ENCODE data around the gene KCP. TPM values are rescaled to one million over a fixed set of nuclear protein-coding genes. Genes with fewer than 3 reads are reported as not detected.

Gene KCP
- total RNA-seq, 2 experiments from 2014 or later, result 0.20 to 0.52 TPM

DNA sequence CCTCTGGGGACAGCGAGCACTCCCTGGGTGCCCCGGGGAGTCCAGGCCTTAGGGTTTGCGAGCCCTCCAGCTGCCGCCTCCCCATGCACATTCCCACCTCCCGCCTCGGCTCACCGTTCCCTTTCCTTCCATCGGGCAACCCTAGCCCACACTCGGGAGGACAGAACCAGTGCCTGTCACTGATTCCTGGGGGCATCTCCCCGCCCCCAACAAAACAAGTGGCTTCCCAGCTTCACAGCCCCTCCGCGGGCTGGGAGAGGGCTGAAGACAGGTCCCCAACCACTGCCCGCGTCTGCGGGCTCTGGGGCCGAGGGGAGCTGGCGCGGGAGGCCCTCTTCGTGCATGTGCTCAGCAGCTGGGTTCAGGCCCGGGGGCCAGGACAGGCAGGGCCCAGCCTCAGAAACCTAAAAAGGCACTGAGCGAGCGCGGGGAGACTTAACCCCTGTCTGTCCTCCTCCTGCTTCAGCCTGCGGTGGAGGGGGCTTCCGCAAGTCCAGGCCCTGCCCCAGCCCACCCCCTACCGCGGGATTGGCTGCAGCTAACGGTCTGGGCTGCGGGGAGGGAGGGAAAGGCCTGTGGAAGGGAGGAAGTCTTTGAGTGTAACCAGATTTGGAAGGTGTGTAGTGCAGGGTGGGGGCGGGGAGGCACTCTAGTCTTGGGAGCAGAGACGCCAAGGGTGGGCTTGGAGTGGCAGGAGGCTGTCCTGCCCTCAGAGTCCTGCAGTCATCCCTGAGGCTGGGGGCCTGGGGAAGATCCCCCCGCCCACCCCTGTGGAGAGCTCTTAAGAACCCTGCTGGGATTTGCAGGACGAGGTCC, 79.1 kb downstream of the KCP start:
- Mint-ChIP-seq H3K4me1 (peaks cover 9% of the 10 kb centered on the region), H3K27me3 (peaks cover 50% of the 10 kb centered on the region)

DNA sequence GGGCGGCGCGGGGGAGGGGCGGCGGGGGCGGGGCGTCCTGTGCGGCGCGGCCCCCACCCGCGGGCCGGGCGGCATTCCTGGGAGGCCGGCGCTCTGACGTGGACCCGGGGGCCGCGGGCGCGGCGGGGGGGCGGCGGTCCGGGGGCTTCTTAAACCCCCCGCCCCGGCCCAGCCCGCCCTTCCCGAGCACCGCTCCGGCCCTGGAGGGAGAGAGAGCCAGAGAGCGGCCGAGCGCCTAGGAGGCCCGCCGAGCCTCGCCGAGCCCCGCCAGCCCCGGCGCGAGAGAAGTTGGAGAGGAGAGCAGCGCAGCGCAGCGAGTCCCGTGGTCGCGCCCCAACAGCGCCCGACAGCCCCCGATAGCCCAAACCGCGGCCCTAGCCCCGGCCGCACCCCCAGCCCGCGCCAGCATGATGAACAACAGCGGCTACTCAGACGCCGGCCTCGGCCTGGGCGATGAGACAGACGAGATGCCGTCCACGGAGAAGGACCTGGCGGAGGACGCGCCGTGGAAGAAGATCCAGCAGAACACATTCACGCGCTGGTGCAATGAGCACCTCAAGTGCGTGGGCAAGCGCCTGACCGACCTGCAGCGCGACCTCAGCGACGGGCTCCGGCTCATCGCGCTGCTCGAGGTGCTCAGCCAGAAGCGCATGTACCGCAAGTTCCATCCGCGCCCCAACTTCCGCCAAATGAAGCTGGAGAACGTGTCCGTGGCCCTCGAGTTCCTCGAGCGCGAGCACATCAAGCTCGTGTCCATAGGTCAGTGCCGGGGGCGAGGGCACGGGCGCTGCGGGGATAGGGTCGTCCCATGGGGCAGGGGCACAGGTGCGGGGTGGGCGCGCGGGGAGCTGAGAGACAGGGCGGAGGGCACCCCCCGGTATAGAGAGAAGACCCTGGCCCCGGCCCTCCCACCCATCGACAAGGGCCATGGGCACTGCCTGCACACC, 80.0 kb downstream of the KCP start, which contains the start of gene FLNC:
TSS of gene FLNC (plus strand) at position 176 of the 947 bp plus-strand sequence. CDS start at position 408, 232 bp downstream.
- peak; percentile 55 for DNase-seq
- no peak within 1 kb of the TSS for H3K27ac Mint-ChIP-seq
- peak within 1 kb of the TSS; percentile 28 for H3K4me3 Mint-ChIP-seq
- H3K9me3 Mint-ChIP-seq (ENCODE audit: low read depth), result no peaks in the 10 kb centered on the region
- H3K4me1 Mint-ChIP-seq, result peaks cover 9% of the 10 kb centered on the region
- ATAC-seq, result peak; percentile 54
- CTCF ChIA-PET, result interaction anchor here (0.9 to 1.1 kb wide), 2 partner anchors 10 to 11 kb away, joined by 4 read pairs; no protein-coding TSS in a partner anchor
- no peaks in the 10 kb centered on the region for H3K36me3 Mint-ChIP-seq
- H3K27me3 Mint-ChIP-seq, result peaks cover 50% of the 10 kb centered on the region

More for the DNA sequence above, 79.1 kb downstream of the KCP start:
- Mint-ChIP-seq H3K9me3 (ENCODE audit: low read depth) (no peaks in the 10 kb centered on the region), H3K4me3 (no peak overlapping the region), H3K36me3 (no peaks in the 10 kb centered on the region), H3K27ac (no peak overlapping the region)
- ATAC-seq (peak; percentile 18), DNase-seq (no peak)
- CTCF ChIA-PET, result interaction anchor here (0.9 to 3.1 kb wide), 4 partner anchors 8 to 52 kb away, joined by 4 to 13 read pairs (median 4); no protein-coding TSS in a partner anchor

DNA sequence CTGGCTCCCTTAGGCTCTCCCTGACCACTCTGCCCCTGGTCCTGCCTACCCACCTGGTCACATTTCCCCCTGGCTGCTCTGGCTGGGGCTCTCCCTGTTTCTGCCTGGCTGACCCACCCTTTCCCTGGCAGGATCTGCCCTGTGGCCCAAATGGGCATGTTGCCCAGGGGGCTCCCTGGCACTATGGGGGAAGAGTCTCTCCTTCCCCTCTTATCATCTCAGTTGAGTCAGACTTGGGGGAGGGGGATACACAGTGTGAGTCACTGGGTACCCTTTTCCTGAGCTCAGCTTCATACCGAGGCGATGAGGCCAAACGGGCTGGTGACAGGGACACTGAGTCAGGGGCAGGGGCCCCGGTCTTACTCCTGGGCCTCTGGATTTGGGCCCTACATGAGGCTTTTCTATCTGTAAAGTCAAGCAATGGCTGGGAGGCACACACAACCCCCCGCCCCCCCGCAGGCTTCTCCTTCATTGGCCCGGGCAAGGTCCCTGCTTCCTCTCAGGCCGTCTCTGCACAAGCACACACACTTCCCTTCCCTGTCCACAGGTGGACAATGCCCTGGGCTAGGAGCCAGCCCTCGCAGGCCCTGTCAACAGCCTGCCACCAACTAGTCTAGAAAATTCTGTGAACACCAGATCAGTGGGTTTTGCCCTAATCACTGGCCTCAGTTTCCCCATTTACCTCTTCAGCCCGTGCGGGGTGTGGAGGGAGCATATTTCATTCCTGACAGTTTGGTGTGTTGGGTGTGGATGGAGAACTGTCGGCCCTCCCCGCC, 80.9 kb downstream of the KCP start:
- CTCF ChIA-PET, result interaction anchor here (2.3 kb wide), 1 partner anchor 13 kb away, joined by 8 read pairs; no protein-coding TSS in a partner anchor
- Mint-ChIP-seq H3K9me3 (ENCODE audit: low read depth) (no peaks in the 10 kb centered on the region), H3K36me3 (no peaks in the 10 kb centered on the region), H3K27me3 (peaks cover 47% of the 10 kb centered on the region), H3K4me1 (peaks cover 9% of the 10 kb centered on the region), H3K27ac (no peak overlapping the region), H3K4me3 (no peak overlapping the region)
- DNase-seq, result no peak
- ATAC-seq, result no peak

DNA sequence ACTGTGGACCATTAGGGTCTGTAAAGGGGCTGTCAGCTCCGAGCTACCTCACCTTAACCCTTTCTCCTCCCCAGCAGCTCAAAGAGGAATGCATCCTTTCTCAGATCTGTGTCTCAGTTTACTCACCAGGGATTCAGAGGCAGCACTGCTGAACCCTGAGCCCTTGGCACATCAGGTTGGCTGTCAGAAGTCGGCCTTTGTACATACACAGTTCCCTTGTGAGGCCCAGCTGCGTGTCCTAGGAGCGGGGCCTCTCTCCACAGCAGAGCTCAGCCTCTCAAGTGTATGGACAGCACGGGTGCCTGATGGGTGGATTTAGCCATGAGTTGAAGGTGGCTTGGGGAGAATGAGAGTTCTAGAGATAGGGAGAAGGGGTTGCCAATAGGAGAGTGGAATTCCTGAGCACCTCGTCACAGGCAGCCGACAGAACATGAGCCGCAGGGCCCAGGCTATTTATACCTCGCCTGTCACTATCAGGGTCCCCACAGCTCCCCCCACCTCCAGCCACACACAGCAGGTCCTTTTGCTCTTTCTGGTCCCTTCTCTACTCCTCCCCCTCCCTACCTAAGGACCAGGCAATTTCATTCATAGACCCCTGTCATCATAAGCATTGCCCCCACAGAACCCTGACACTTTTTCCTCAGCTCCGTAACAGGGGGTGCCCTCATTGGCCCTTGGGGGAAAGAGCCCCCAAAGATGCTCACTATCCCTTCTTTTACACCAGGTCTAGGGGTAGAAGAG, 82.4 kb downstream of the KCP start:
- Mint-ChIP-seq H3K4me3 (no peak overlapping the region), H3K4me1 (peaks cover 9% of the 10 kb centered on the region), H3K27ac (no peak overlapping the region), H3K36me3 (no peaks in the 10 kb centered on the region), H3K9me3 (ENCODE audit: low read depth) (no peaks in the 10 kb centered on the region), H3K27me3 (peaks cover 43% of the 10 kb centered on the region)
- ATAC-seq (no peak), DNase-seq (no peak)
- CTCF ChIA-PET, result interaction anchor here (2.3 kb wide), 1 partner anchor 14 kb away, joined by 8 read pairs; no protein-coding TSS in a partner anchor

DNA sequence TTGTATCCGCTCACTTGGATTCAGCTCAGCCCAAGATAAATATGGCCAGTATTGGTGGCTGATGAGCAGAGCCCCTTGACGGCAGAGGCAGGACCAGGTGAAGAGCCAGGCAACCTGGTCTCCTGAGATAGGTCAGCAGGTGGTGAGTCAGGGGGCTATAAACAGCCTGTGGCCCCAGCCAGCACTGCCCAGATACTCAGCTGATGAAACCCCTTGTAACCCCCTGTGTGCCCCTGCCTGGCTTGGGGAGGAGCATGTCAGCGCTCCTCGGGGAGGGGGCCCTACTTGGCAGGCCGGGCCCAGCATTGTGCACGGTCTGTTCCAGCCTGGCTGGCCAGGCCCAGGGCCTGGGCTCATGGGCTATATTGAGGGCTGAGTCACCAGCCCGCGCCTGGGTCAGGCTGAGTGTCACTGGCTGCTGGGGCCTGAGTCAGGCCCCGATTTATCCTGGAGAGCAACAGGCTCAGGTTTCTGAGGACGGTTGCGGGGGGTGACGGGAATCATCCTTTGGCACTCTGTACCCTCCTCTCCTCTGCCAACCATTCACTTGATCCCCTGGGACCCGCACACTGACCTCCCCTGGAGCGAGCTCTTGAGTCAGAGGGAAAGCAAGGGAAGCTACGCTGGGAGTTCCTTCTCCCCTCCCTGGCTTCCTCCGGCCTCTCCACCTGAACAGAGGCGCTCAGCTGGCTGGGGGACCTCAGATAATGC, 83.1 kb downstream of the KCP start:
- Mint-ChIP-seq H3K4me1 (peaks cover 9% of the 10 kb centered on the region), H3K27me3 (peaks cover 46% of the 10 kb centered on the region), H3K27ac (no peak overlapping the region), H3K36me3 (no peaks in the 10 kb centered on the region), H3K4me3 (no peak overlapping the region), H3K9me3 (ENCODE audit: low read depth) (no peaks in the 10 kb centered on the region)
- ATAC-seq (no peak), DNase-seq (no peak)
- CTCF ChIA-PET, result interaction anchor here (2.2 to 2.3 kb wide), 2 partner anchors 15 to 56 kb away, joined by 6 to 8 read pairs; no protein-coding TSS in a partner anchor

DNA sequence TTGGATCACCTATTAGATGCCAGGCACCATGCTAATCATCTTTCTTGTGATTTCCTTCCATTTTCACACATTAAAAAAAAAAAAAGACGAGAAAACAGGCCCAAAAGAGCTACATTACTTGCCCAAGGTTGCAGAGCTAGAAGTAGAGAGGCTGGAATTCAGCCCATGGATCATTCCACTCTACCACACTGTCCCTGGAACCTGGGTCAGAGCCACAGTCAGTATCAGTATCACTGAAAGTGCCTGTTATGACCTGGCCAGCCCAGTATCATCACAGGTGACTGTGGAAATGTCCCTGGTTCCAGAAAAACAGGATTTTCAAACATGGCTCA, 83.6 kb downstream of the KCP start:
- Mint-ChIP-seq H3K9me3 (ENCODE audit: low read depth) (no peaks in the 10 kb centered on the region), H3K27me3 (peaks cover 46% of the 10 kb centered on the region), H3K4me3 (no peak overlapping the region), H3K4me1 (peaks cover 9% of the 10 kb centered on the region), H3K27ac (no peak overlapping the region), H3K36me3 (no peaks in the 10 kb centered on the region)
- DNase-seq, result no peak
- CTCF ChIA-PET, result interaction anchor here (2.2 kb wide), 1 partner anchor 57 kb away, joined by 6 read pairs; no protein-coding TSS in a partner anchor
- no peak for ATAC-seq

Other genes starting within 250 kb of the KCP start
- gene GARIN1A, start 238.4 kb downstream of the KCP start, total RNA-seq, result 1 to 10 TPM in 1 of 2 experiments, under 1 TPM in 1; 0.47 to 1.0 TPM
- 10 to 100 TPM; 28.2 to 39.0 TPM for gene CALU, start 171.3 kb downstream of the KCP start, total RNA-seq
- not detected for gene OPN1SW, start 134.9 kb downstream of the KCP start, total RNA-seq
- gene CCDC136, start 118.7 kb downstream of the KCP start, total RNA-seq, result 1 to 10 TPM; 4.4 to 5.8 TPM
- gene FLNC, start 80.3 kb downstream of the KCP start, total RNA-seq, result not detected
- 100 to 1,000 TPM; 127 to 158 TPM for gene ATP6V1F, start 47.9 kb downstream of the KCP start, total RNA-seq
- gene IRF5, start 27.2 kb upstream of the KCP start, total RNA-seq, result 10 to 100 TPM; 16.5 to 17.7 TPM
- 10 to 100 TPM; 51.9 to 55.8 TPM for gene TNPO3, start 144.4 kb upstream of the KCP start, total RNA-seq
- gene TSPAN33, start 234.0 kb upstream of the KCP start, total RNA-seq, result 10 to 100 TPM in 1 of 2 experiments, 1 to 10 TPM in 1; 6.1 to 15.2 TPM